Ovary (tissue), 3 donors: ENCODE measurements around the gene APOBR.

Experiments used
- EP300 ChIP-seq: sonication (generic); formaldehyde crosslinking; IDR thresholded peaks from one replicate; pipeline ENCODE4 v1.6.1; 2017; ENCODE audit warnings: antibody characterized with exemption
- POLR2A ChIP-seq: fragments of 450-650 bp; IDR thresholded peaks from one replicate; pipeline ENCODE4 v1.6.1; 2017; ENCODE audit warnings: antibody characterized with exemption, mild to moderate bottlenecking, moderate library complexity
- TF ChIP-seq, protein P1 (sequence below), 3 donors: fragments of 450-650 bp in 2 of 3; fragments of 200-600 bp in 1 of 3; IDR thresholded peaks; one replicate each; pipeline versions ENCODE4 v1.5.1 to v1.8.0; 2016 to 2022; ENCODE audit warnings: antibody characterized with exemption in 3 of 3, mild to moderate bottlenecking in 1 of 3
- donor health status: DM: no; HTN: no; CAD: no.

DNA sequence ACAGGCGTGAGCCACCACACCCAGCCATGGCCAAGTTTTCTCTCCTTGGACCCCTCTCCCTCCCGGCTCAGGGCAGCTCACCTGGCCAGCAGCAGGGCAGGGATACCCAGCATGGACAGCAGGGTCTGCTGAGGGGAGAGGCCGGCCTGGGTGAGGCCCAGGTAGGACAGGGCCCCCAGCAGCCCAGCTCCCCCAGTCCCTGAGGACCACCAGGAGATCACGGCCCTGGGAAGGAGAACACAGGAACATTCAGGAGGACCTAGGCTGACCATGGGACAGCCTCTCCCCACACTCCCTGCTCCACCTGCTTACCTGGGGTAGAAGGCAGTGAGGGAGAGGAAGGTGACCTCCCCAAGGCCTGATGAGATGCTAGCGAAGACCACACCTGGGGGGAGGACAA, 8.2 kb upstream of the APOBR start:
- TF ChIP-seq, protein P1, sequence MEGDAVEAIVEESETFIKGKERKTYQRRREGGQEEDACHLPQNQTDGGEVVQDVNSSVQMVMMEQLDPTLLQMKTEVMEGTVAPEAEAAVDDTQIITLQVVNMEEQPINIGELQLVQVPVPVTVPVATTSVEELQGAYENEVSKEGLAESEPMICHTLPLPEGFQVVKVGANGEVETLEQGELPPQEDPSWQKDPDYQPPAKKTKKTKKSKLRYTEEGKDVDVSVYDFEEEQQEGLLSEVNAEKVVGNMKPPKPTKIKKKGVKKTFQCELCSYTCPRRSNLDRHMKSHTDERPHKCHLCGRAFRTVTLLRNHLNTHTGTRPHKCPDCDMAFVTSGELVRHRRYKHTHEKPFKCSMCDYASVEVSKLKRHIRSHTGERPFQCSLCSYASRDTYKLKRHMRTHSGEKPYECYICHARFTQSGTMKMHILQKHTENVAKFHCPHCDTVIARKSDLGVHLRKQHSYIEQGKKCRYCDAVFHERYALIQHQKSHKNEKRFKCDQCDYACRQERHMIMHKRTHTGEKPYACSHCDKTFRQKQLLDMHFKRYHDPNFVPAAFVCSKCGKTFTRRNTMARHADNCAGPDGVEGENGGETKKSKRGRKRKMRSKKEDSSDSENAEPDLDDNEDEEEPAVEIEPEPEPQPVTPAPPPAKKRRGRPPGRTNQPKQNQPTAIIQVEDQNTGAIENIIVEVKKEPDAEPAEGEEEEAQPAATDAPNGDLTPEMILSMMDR (IDR thresholded peaks at IDR 0.05), result no peak
- TF ChIP-seq POLR2A (no peak), EP300 (no peak)
